SK-N-SH treated with all-trans-retinoic acid at 6 μM for 48 hours (cell line): ENCODE results near the gene IFNA2.

Source experiments
- ATAC-seq: fragments of 200-7000 bp; cut with Tn5 transposase; 3 replicates; pipeline ENCODE4 v1.9.1; 2020; ENCODE audit warnings: mild to moderate bottlenecking, moderate library complexity
- ARNTL ChIP-seq: fragments of 450-650 bp; formaldehyde crosslinking; IDR thresholded peaks from 2 replicates; pipeline ENCODE4 v1.5.0; 2020; ENCODE audit warnings: low read depth, mild to moderate bottlenecking, moderate library complexity, borderline replicate concordance
- BACH2 ChIP-seq: fragments of 250-450 bp; sonication (Bioruptor Pico); IDR thresholded peaks from 2 replicates; pipeline ENCODE4 v1.9.0; 2021; ENCODE audit warnings: mild to moderate bottlenecking, borderline replicate concordance
- CSDC2 ChIP-seq: fragments of 250-450 bp; sonication (Bioruptor Pico); IDR thresholded peaks from 2 replicates; pipeline ENCODE4 v1.5.0; 2020; ENCODE audit warnings: mild to moderate bottlenecking, moderate library complexity
- ESRRG ChIP-seq: fragments of 250-450 bp; sonication (Bioruptor Pico); IDR thresholded peaks from 2 replicates; pipeline ENCODE4 v1.6.1; 2021; ENCODE audit warnings: mild to moderate bottlenecking
- GLIS3 ChIP-seq: fragments of 250-450 bp; sonication (Bioruptor Pico); IDR thresholded peaks from 2 replicates; pipeline ENCODE4 v1.5.0; 2020; ENCODE audit warnings: mild to moderate bottlenecking, moderate library complexity
- ISL1 ChIP-seq: fragments of 250-450 bp; sonication (Bioruptor Pico); IDR thresholded peaks from 2 replicates; pipeline ENCODE4 v2.1.2; 2022; ENCODE audit warnings: mild to moderate bottlenecking, moderate library complexity
- OSR1 ChIP-seq: fragments of 250-450 bp; sonication (Bioruptor Pico); IDR thresholded peaks from 2 replicates; pipeline ENCODE4 v1.8.0; 2022; ENCODE audit warnings: moderate library complexity, mild to moderate bottlenecking, inconsistent platforms
- PPARA ChIP-seq: fragments of 250-450 bp; sonication (Bioruptor Pico); IDR thresholded peaks from 2 replicates; pipeline ENCODE4 v1.5.0; 2020; ENCODE audit warnings: mild to moderate bottlenecking, borderline replicate concordance
- RARB ChIP-seq: fragments of 250-450 bp; sonication (Bioruptor Pico); IDR thresholded peaks from 2 replicates; pipeline ENCODE4 v1.8.0; 2021; ENCODE audit warnings: mild to moderate bottlenecking, moderate library complexity
- TCF4 ChIP-seq: fragments of 250-450 bp; sonication (Bioruptor Pico); IDR thresholded peaks from 2 replicates; pipeline ENCODE4 v1.8.0; 2021; ENCODE audit warnings: mild to moderate bottlenecking, moderate library complexity, borderline replicate concordance
- ZFP3 ChIP-seq: fragments of 250-450 bp; sonication (Bioruptor Pico); IDR thresholded peaks from 2 replicates; pipeline ENCODE4 v1.5.0; 2020; ENCODE audit warnings: mild to moderate bottlenecking, moderate library complexity
- ZNF565 ChIP-seq: fragments of 450-650 bp; formaldehyde crosslinking; conservative IDR thresholded peaks from 2 replicates; pipeline ENCODE4 v1.5.0; 2020; ENCODE audit warnings: low read depth, mild to moderate bottlenecking, moderate library complexity
- ZNF70 ChIP-seq: fragments of 450-650 bp; formaldehyde crosslinking; IDR thresholded peaks from 2 replicates; pipeline ENCODE4 v1.5.0; 2020; ENCODE audit warnings: mild to moderate bottlenecking, moderate library complexity
- ZNF8 ChIP-seq: fragments of 450-650 bp; formaldehyde crosslinking; IDR thresholded peaks from 2 replicates; pipeline ENCODE4 v1.5.0; 2020; ENCODE audit warnings: mild to moderate bottlenecking, moderate library complexity
- TF ChIP-seq, protein P1 (sequence below): fragments of 250-450 bp; sonication (Bioruptor Pico); IDR thresholded peaks from 2 replicates; pipeline ENCODE4 v1.5.1; 2021; ENCODE audit warnings: mild to moderate bottlenecking, moderate library complexity
- TF ChIP-seq, protein P2 (sequence below): fragments of 250-450 bp; sonication (Bioruptor Pico); IDR thresholded peaks from 2 replicates; pipeline ENCODE4 v1.5.0; 2020; ENCODE audit warnings: mild to moderate bottlenecking, moderate library complexity
- TF ChIP-seq, protein P3 (sequence below): fragments of 250-450 bp; sonication (Bioruptor Pico); IDR thresholded peaks from 2 replicates; pipeline ENCODE4 v1.8.0; 2020; ENCODE audit warnings: mild to moderate bottlenecking, moderate library complexity, borderline replicate concordance
- TF ChIP-seq, protein P4 (sequence below): fragments of 250-450 bp; sonication (Bioruptor Pico); IDR thresholded peaks from 2 replicates; pipeline ENCODE4 v1.8.0; 2021; ENCODE audit warnings: low read depth, mild to moderate bottlenecking, moderate library complexity, borderline replicate concordance
- TF ChIP-seq, protein P5 (sequence below): fragments of 250-450 bp; sonication (Bioruptor Pico); IDR thresholded peaks from 2 replicates; pipeline ENCODE4 v1.5.1; 2020; ENCODE audit warnings: low read depth, mild to moderate bottlenecking, moderate library complexity

Gene IFNA2

DNA sequence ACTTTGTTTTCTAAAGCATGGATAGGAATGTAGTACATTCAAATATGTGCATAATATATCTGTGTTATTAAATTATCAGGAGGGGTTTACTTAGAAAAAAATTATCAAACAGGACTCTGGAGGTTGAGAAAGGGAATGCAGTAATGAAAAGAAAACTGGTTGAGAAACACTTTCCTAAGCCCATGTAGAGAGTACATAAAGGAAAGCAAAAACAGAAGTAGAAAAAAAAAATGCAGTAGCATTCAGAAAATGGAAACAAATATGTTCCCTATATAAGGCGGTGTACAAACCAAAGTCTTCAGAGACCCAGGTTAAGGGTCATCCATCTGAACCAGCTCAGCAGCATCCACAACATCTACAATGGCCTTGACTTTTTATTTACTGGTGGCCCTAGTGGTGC is 23.6 kb upstream of the IFNA2 start, which contains the start of gene IFNA8:
Gene IFNA8, plus strand, starts transcription at position 301 of the 400 bp plus-strand sequence. Its CDS starts 60 bp downstream, at position 361.
- TF ChIP-seq ISL1 = no peak
- ATAC-seq = no peak

DNA sequence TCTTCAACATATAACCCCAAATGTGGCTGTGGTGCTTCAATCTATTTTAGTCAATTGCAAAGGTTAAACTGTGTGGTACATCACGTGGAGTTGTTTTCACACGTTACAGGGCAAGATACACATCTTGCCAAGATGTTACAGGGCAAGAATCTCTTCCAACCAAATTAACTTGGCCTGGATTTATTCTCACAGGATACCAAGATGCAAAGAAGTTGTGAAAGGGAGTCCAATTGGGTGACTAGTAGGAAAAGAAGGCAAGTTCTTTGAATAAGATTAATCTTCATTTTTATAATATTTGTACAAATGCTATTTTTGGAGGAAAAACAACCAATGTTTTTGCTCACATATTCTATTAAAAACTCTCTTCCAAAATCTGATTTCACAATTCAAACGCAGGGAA is 18.9 kb upstream of the IFNA2 start:
- ATAC-seq = no peak
- TF ChIP-seq, protein P1, sequence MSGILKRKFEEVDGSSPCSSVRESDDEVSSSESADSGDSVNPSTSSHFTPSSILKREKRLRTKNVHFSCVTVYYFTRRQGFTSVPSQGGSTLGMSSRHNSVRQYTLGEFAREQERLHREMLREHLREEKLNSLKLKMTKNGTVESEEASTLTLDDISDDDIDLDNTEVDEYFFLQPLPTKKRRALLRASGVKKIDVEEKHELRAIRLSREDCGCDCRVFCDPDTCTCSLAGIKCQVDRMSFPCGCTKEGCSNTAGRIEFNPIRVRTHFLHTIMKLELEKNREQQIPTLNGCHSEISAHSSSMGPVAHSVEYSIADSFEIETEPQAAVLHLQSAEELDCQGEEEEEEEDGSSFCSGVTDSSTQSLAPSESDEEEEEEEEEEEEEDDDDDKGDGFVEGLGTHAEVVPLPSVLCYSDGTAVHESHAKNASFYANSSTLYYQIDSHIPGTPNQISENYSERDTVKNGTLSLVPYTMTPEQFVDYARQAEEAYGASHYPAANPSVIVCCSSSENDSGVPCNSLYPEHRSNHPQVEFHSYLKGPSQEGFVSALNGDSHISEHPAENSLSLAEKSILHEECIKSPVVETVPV (CRISPR knock-in tag) = no peak
- TF ChIP-seq PPARA (CRISPR knock-in tag) (no peak), CSDC2 (no peak), ZNF8 (CRISPR knock-in tag) (no peak), OSR1 (CRISPR knock-in tag) (no peak)

DNA sequence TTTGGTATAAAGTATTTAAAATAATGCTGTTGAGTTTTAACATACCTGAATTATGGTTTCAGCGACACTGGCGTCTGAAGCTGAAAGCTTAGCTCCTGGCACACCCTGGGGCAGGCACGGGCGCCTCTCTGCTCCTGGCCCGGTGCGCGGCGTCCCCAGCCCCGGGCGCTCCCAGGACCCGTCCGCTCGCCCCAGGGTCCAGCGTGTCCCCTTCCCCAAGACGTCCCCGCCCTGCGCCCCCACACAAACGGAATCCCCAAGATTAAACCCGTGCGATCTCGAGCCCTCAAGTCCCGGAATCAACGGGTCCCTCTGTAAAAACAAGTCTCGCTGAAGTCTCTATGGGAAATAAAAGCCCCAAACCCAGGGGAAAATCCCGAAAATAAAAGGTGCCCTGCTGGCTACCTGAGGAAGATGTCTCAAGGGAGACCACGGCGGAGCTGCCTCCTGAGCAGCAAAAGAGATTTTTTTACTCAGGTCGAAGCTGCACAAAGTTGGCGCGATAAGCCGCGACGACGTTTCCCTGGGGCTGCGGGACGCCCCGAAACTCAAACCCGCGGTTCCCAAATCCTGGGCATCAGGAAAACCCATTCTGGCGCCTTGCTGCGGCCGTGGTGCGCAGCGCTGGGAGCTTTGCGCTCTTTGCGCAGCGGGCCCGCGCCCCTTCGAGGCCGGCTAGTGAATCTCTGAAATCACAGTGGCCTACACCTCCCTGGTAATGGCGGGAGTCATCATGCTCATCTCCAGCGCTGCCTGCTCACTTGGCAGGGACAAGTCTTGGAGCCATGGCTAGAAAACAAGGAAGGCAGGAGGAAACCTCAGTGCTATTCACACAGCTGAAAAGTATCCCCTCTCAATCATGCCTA is 17.4 kb upstream of the IFNA2 start:
- TF ChIP-seq ESRRG (CRISPR knock-in tag) = no peak
- ATAC-seq = peak; percentile 58

DNA sequence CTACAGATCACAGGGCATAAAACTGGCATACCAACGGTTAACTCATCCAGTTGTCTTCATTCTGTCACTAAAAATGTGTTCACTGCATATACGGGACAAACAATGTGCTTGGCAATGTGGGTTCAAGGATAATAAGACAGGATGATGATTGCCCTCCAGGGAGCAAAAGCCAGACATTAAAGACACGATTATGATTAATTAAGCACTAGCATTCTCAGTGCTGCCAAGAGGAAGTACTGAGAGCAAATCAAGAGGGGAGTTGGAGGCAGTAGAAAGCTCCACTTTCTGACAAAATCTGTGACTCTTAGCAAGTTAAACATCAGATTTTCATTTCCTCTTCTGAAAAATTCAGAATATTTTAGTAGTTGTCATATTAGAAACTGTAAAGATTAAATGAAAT is 14.8 kb upstream of the IFNA2 start:
- no peak for ATAC-seq
- TF ChIP-seq ESRRG (CRISPR knock-in tag) (no peak), ZFP3 (CRISPR knock-in tag) (no peak), GLIS3 (CRISPR knock-in tag) (no peak), ZNF8 (CRISPR knock-in tag) (no peak), RARB (CRISPR knock-in tag) (no peak), OSR1 (CRISPR knock-in tag) (no peak), ISL1 (no peak), BACH2 (CRISPR knock-in tag) (no peak), TCF4 (CRISPR knock-in tag) (no peak)
- TF ChIP-seq, protein P2, sequence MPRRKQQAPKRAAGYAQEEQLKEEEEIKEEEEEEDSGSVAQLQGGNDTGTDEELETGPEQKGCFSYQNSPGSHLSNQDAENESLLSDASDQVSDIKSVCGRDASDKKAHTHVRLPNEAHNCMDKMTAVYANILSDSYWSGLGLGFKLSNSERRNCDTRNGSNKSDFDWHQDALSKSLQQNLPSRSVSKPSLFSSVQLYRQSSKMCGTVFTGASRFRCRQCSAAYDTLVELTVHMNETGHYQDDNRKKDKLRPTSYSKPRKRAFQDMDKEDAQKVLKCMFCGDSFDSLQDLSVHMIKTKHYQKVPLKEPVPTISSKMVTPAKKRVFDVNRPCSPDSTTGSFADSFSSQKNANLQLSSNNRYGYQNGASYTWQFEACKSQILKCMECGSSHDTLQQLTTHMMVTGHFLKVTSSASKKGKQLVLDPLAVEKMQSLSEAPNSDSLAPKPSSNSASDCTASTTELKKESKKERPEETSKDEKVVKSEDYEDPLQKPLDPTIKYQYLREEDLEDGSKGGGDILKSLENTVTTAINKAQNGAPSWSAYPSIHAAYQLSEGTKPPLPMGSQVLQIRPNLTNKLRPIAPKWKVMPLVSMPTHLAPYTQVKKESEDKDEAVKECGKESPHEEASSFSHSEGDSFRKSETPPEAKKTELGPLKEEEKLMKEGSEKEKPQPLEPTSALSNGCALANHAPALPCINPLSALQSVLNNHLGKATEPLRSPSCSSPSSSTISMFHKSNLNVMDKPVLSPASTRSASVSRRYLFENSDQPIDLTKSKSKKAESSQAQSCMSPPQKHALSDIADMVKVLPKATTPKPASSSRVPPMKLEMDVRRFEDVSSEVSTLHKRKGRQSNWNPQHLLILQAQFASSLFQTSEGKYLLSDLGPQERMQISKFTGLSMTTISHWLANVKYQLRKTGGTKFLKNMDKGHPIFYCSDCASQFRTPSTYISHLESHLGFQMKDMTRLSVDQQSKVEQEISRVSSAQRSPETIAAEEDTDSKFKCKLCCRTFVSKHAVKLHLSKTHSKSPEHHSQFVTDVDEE = no peak
- TF ChIP-seq, protein P3, sequence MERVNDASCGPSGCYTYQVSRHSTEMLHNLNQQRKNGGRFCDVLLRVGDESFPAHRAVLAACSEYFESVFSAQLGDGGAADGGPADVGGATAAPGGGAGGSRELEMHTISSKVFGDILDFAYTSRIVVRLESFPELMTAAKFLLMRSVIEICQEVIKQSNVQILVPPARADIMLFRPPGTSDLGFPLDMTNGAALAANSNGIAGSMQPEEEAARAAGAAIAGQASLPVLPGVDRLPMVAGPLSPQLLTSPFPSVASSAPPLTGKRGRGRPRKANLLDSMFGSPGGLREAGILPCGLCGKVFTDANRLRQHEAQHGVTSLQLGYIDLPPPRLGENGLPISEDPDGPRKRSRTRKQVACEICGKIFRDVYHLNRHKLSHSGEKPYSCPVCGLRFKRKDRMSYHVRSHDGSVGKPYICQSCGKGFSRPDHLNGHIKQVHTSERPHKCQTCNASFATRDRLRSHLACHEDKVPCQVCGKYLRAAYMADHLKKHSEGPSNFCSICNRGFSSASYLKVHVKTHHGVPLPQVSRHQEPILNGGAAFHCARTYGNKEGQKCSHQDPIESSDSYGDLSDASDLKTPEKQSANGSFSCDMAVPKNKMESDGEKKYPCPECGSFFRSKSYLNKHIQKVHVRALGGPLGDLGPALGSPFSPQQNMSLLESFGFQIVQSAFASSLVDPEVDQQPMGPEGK = no peak
- TF ChIP-seq, protein P4, sequence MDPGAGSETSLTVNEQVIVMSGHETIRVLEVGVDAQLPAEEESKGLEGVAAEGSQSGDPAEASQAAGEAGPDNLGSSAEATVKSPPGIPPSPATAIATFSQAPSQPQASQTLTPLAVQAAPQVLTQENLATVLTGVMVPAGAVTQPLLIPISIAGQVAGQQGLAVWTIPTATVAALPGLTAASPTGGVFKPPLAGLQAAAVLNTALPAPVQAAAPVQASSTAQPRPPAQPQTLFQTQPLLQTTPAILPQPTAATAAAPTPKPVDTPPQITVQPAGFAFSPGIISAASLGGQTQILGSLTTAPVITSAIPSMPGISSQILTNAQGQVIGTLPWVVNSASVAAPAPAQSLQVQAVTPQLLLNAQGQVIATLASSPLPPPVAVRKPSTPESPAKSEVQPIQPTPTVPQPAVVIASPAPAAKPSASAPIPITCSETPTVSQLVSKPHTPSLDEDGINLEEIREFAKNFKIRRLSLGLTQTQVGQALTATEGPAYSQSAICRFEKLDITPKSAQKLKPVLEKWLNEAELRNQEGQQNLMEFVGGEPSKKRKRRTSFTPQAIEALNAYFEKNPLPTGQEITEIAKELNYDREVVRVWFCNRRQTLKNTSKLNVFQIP = no peak

DNA sequence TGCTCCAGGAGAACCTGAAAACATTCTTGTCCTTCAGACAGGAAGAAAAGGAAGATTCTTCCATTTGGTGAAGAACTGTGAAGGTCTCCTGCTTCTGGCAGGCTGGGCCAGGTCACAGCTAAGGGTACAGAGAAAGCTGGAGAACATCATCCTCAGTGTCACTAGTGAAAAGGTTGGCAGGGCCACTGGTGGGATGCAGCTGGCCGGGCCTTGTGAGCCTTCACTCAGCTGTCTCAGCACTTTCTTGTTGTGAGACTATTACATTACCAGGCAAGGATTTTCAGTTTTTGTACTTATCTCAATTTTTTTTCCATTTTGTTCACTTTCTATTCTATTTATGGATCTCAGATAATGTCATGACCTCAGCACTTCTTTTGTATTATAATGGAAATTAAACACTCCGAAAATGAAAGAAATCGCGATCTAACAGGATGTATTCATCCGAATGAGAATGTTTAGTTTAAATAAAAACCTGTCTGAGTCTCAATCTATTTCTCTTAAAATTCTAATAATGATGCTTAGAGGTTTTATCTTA is 13.8 kb upstream of the IFNA2 start:
- no peak for ATAC-seq
- TF ChIP-seq TCF4 (CRISPR knock-in tag) (no peak), CSDC2 (no peak), ZFP3 (CRISPR knock-in tag) (no peak), ISL1 (no peak), RARB (CRISPR knock-in tag) (no peak), ARNTL (CRISPR knock-in tag) (no peak), ZNF70 (CRISPR knock-in tag) (no peak), ZNF565 (no peak), PPARA (CRISPR knock-in tag) (no peak)
- TF ChIP-seq, protein P5, sequence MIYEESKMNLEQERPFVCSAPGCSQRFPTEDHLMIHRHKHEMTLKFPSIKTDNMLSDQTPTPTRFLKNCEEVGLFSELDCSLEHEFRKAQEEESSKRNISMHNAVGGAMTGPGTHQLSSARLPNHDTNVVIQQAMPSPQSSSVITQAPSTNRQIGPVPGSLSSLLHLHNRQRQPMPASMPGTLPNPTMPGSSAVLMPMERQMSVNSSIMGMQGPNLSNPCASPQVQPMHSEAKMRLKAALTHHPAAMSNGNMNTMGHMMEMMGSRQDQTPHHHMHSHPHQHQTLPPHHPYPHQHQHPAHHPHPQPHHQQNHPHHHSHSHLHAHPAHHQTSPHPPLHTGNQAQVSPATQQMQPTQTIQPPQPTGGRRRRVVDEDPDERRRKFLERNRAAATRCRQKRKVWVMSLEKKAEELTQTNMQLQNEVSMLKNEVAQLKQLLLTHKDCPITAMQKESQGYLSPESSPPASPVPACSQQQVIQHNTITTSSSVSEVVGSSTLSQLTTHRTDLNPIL (CRISPR knock-in tag) = no peak
- TF ChIP-seq, protein P1 (CRISPR knock-in tag) = no peak
- TF ChIP-seq, protein P3 = no peak
